ENCODE results near the gene STARD8.

STARD8 gene

DNA sequence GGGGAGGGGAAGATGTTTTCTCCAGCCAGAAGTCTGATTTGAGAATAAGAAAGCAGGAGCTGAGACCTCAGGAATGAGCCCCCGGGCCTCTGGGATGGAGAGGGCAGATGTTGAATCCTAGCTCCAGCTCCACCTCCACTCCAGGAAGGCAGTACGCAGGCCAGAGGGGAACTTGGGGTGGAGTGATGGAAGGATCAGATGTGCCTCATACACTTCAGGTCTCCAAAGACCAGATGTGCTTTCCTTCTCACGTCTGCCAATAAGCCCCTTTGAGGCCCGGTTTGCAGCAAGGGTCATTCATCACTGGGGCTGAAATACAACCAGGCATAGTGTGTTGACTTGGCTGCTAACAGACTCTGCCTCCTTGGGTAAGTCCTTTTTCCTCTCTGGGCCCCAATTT lies 28.1 kb downstream of the STARD8 start:
- H3K27ac ChIP-seq: no peak overlapping the region
- TF ChIP-seq, protein P1, sequence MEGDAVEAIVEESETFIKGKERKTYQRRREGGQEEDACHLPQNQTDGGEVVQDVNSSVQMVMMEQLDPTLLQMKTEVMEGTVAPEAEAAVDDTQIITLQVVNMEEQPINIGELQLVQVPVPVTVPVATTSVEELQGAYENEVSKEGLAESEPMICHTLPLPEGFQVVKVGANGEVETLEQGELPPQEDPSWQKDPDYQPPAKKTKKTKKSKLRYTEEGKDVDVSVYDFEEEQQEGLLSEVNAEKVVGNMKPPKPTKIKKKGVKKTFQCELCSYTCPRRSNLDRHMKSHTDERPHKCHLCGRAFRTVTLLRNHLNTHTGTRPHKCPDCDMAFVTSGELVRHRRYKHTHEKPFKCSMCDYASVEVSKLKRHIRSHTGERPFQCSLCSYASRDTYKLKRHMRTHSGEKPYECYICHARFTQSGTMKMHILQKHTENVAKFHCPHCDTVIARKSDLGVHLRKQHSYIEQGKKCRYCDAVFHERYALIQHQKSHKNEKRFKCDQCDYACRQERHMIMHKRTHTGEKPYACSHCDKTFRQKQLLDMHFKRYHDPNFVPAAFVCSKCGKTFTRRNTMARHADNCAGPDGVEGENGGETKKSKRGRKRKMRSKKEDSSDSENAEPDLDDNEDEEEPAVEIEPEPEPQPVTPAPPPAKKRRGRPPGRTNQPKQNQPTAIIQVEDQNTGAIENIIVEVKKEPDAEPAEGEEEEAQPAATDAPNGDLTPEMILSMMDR (conservative IDR thresholded peaks at IDR 0.05): no peak
- TF ChIP-seq ZFX (IDR thresholded peaks at IDR 0.05): no peak

DNA sequence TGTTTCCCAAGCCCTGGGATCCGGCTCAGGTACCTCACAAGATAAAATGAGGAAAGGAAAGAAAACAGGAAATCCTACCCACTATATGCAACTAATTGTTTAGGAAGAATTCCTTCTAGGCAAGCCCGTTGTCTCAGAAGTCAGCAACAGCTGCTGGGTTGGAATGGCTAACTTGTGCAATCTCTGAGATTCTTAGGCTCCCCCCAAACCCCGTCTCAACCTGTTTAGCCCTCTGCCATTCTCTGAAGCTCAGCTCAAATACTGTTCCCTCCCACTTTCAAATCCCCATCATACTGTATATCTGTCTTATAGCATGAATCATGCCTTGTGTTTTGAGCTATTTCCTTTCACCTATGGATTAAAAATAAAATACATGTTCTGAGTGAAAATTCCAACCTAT lies 28.9 kb downstream of the STARD8 start:
- TF ChIP-seq ZFX (IDR thresholded peaks at IDR 0.05): no peak
- TF ChIP-seq, protein P1 (conservative IDR thresholded peaks at IDR 0.05): no peak
- H3K27ac ChIP-seq: no peak overlapping the region

DNA sequence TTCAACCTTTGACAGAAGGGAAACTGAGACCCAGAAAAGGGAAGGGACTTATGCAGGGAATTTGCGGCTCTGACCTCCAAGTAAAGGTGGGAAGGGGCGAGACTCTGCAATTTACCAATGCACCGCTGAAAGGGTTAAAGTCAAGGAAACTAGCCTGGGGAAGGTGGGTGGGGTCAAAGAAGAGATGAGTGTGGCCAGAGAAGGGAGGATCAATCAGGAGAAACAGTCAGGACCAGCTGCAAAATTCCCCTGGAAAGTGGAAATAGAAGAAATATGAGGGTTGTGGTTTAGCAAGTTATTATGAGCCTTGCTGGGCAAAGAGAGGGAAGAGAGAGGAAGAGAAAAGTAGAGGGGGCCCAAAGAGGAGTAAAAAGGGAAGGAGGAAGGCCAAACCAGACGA lies 30.5 kb downstream of the STARD8 start:
- TF ChIP-seq, protein P1 (conservative IDR thresholded peaks at IDR 0.05): no peak
- TF ChIP-seq ZFX (IDR thresholded peaks at IDR 0.05): no peak
- no peak overlapping the region for H3K27ac ChIP-seq

DNA sequence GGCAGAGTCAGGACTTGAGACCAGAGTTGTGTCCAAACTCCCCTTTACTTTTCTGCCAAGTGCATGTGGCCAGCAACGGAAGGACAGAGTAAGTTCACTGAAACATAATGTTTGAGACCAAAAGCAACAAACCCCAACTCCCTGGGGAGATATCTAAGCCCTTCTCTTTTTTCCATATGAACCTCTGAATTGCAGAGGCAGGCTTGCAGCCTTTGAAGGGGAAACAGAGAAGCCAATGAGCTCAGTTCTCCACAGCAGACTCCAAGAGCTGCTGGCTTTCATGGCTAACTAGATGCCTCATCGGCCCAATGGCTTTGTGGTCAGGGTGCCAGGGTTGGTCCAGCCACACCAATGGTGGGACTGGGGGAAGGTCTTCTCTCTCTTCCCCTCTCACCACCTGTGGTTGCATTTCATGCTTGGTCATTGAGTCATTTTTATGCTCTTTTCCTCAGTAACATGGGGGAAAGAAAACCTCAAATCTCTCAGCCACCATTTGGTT lies 34.0 kb downstream of the STARD8 start:
- TF ChIP-seq, protein P1 (conservative IDR thresholded peaks at IDR 0.05): no peak
- H3K27ac ChIP-seq: no peak overlapping the region

DNA sequence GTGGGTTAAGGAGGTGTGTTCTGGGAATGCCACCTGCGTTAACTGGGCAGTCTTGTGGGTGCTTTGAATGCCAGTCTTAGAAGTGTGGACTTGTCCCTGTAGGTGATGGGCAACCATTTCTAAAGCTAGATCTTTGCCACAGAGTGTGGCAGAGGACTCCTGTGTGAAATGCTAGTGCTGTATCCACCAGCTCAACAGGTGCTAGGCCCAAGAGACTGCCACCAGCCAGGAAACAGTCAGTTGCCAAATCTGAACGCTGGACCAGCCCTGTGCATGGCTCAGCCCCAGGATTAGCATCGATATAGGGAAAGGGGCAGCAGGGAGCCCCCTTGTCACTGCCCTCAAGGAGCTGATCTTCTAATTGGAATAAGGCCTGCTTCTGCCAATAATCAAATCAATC lies 35.3 kb downstream of the STARD8 start:
- H3K27ac ChIP-seq: no peak overlapping the region

DNA sequence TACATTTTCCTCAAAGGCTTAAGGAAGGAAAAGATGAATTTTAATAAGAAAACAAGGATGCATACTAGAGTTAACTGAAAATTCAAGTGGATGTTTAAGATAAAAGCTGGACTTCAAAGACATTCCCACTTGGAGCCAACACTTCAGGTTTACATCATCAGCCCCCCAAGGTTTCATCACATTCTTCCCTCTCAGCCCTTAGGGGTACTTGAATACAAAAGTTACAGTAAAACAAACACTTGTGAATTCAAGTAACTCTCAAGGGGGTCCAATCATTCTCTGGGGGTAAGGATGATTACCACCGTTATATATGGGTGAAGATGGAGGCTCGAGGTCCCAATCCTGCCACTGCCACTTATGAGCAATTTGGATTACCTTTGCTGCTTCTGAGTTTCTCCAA lies 36.1 kb downstream of the STARD8 start:
- no peak for TF ChIP-seq ZFX (IDR thresholded peaks at IDR 0.05)
- TF ChIP-seq, protein P1 (conservative IDR thresholded peaks at IDR 0.05): no peak
- H3K27ac ChIP-seq: no peak overlapping the region

More for the DNA sequence above, 35.3 kb downstream of the STARD8 start:
- TF ChIP-seq, protein P1 (conservative IDR thresholded peaks at IDR 0.05): no peak
- no peak for TF ChIP-seq ZFX (IDR thresholded peaks at IDR 0.05)

DNA sequence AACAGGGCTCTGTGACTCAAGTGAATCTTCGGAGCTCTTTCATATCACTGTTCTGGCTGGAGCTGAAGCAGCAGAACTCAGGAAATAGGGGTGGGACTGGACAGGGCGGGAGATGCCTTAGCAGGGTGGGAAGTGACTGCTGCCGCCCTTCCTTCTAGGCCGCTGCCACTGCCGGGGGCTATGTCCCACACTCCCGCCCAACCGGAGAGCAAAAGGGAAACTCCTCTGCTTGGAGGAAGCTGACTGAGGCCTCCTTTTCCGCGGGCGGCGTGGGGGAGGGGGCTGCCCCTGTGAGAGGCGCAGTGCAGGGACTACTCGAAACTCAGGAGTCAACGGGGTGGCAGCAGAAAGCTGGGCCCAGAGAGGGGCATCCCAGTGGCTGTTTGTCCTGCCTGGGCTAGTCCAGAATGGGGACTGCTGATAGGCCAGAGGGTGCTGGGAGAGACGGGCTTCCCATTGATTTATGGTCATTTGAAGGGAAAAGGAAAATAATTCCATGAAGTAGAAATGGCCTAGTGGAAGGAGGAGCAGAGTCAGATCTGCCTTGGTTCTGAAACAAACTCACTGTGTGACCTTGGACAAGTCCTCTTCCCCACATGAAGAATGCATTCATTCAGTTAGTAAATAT lies 36.9 kb downstream of the STARD8 start:
- H3K27ac ChIP-seq: no peak overlapping the region
- TF ChIP-seq ZFX (IDR thresholded peaks at IDR 0.05): no peak
- TF ChIP-seq, protein P1 (conservative IDR thresholded peaks at IDR 0.05): no peak
